ENCODE results near the gene CNBP.

DNA sequence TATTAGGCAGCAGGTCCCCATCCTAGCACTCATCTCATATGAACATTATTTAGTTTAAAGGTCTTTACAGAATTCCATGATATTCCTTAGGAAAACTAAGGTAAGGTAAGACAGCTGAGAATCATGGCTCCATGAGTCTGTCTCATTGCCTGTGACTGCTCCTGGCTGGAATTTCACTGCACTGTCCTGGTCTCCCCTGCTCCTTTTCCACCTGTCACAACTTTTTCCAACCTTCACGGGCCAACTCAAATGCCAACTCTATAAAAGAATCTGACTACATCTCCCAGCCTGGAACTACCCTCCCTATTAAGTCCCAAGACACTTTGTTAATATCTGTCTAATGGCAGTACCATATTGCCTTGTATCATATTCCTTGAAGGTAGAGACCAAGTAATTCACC lies 7.6 kb downstream of the CNBP start:
- no peak for TF ChIP-seq POLR2A (IDR thresholded peaks at IDR 0.05)
- TF ChIP-seq, protein P1, sequence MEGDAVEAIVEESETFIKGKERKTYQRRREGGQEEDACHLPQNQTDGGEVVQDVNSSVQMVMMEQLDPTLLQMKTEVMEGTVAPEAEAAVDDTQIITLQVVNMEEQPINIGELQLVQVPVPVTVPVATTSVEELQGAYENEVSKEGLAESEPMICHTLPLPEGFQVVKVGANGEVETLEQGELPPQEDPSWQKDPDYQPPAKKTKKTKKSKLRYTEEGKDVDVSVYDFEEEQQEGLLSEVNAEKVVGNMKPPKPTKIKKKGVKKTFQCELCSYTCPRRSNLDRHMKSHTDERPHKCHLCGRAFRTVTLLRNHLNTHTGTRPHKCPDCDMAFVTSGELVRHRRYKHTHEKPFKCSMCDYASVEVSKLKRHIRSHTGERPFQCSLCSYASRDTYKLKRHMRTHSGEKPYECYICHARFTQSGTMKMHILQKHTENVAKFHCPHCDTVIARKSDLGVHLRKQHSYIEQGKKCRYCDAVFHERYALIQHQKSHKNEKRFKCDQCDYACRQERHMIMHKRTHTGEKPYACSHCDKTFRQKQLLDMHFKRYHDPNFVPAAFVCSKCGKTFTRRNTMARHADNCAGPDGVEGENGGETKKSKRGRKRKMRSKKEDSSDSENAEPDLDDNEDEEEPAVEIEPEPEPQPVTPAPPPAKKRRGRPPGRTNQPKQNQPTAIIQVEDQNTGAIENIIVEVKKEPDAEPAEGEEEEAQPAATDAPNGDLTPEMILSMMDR (IDR thresholded peaks at IDR 0.05), result no peak
